IPS-15b (cell line): ENCODE results near the gene HECTD2.

ENCODE experiments used
- H3K27me3 ChIP-seq: one replicate; pipeline ENCODE4 v1.6.1; 2013; ENCODE audit warnings: low read length; ENCODE audit not compliant: control insufficient read depth, insufficient read depth
- H3K36me3 ChIP-seq: one replicate; pipeline ENCODE4 v1.6.1; 2013; ENCODE audit warnings: low read length; ENCODE audit not compliant: control insufficient read depth, insufficient read depth
- H3K4me1 ChIP-seq: one replicate; pipeline ENCODE4 v1.6.1; 2013; ENCODE audit warnings: mild to moderate bottlenecking, low read length; ENCODE audit not compliant: control insufficient read depth, insufficient read depth
- H3K4me3 ChIP-seq: one replicate; pipeline ENCODE4 v1.5.1; 2013; ENCODE audit warnings: low read depth, low read length
- H3K9ac ChIP-seq: one replicate; pipeline ENCODE4 v1.6.1; 2013; ENCODE audit warnings: low read depth, mild to moderate bottlenecking, low read length
- H3K9me3 ChIP-seq: one replicate; pipeline ENCODE4 v1.6.1; 2013; ENCODE audit warnings: mild to moderate bottlenecking, low read length; ENCODE audit not compliant: control insufficient read depth, insufficient read depth

The HECTD2 gene

DNA sequence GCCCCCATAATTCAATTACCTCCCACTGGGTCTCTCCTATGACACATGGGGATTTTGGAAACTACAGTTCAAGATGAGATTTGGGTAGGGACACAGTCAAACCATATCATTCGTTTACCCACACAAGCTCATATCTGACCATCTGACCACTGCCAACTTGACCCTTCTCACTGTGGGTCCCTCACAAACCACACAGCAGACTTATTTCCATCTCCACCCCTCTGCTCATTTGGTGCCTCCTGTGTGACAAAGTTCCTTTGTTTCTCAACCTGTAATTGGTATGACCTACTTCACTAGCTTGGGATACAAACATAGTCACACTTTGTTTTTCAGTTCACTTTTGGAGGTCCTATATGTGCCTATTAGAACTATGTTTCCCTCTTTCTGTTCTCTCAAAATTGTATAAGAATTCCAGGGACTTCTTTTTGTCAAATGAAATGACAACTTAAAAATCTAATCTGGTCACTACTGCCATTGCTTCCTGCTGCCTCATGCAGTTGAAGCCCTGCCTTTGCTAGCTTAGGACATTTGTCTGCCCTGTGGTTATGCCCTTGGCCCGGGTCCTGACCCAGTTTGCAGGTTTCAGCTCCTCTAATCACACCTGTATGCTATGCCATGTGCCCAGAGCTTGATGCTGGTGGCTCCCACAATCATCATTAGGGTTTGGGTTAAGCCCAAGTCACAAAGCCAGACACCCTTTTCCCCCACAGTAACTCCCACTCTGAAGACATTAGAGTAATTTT, 152.9 kb downstream of the HECTD2 start:
- Histone ChIP-seq H3K36me3 (no peaks in the 10 kb centered on the region), H3K9me3 (no peaks in the 10 kb centered on the region), H3K27me3 (no peaks in the 10 kb centered on the region), H3K4me1 (no peaks in the 10 kb centered on the region), H3K9ac (no peak overlapping the region), H3K4me3 (no peak overlapping the region)

DNA sequence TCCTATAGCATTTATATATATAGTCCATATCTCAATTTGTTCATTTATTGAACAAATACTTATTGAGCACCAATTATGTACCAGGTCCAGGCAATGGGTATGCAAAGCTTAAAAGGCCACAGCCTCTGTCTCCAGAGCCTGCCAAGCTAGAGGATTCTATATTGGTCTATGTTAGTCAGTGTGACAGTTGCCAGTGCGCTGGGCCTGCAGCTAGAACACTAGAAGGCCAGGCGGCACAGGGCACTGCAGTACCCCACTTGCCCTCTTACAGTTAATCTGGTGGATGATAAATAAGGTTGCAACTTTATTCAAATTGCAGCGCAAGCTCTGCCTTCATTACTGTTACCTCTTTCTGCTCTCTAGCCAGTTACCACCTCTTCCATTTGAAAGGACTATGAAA, 153.9 kb downstream of the HECTD2 start:
- Histone ChIP-seq H3K36me3 (no peaks in the 10 kb centered on the region), H3K9ac (no peak overlapping the region), H3K4me3 (no peak overlapping the region), H3K9me3 (no peaks in the 10 kb centered on the region), H3K27me3 (no peaks in the 10 kb centered on the region), H3K4me1 (no peaks in the 10 kb centered on the region)
